ENCODE data around the gene GLUD1. TPM values are rescaled to one million over a fixed set of nuclear protein-coding genes. Genes with fewer than 3 reads are reported as not detected.
"Not testable (repeated sequence)": the region's sequence is repeated elsewhere in the genome, so short reads cannot be mapped to it uniquely, and the experiment has no call there.

Gene GLUD1
- total RNA-seq, 1 experiment from 2014 or later, result 138 TPM

DNA sequence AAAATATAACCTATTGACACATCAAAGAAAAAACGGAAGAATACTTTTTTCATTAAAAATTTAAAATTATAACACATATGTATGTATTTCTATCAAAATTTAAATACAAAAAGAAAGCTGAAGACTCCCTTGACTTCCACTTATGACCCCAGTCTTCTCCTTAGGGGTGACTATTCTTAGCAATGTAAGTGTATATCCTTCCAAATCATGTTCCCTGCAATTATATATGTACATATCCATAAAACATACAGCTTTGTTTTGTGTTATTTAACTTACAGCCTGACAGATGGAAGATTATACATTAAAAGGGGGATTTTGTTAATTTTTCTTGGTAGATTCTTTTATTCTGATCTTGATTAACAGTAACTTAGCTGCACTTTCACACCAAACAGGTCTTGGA, 9.1 kb downstream of the GLUD1 start:
- peaks cover 10% of the 10 kb centered on the region; the same call in 1 of the 2 replicates for H3K4me1 ChIP-seq (ENCODE audit: control insufficient read depth, insufficient read depth, low read length)
- intact Hi-C loops (cut with micrococcal nuclease; ENCODE audit: unreplicated experiment) (no loop called here), in situ Hi-C loops (cut with HindIII; ENCODE audit: low pct_unique_long_range_greater_than_20kb, low sequenced_read_pairs) (no loop called here)
- no peak overlapping the region for H3K27ac ChIP-seq (ENCODE audit: low read length)
- ChIA-PET POLR2A (no interaction called here), CTCF (interaction anchor here (0.7 kb wide), 1 partner anchor 127 kb away, joined by 5 read pairs; the partner anchor contains the start of gene SNCG)
- ATAC-seq (no peak), DNase-seq (ENCODE audit: low read depth, low spot score) (no peak)
- no peak for TF ChIP-seq TCF7L2 (IDR thresholded peaks at IDR 0.05; ENCODE audit: low read depth, low read length)
- no peak for TF ChIP-seq POLR2AphosphoS5 (IDR thresholded peaks at IDR 0.05; ENCODE audit: low read depth, low read length)
- no peak for TF ChIP-seq REST (IDR thresholded peaks at IDR 0.05; ENCODE audit: insufficient read depth in 1 of 2, low read depth in 2 of 2, low read length in 1 of 2)
- no peak for TF ChIP-seq SIN3A (IDR thresholded peaks at IDR 0.05; ENCODE audit: borderline replicate concordance, insufficient read depth, low read depth, low read length)
- TF ChIP-seq, protein P1, sequence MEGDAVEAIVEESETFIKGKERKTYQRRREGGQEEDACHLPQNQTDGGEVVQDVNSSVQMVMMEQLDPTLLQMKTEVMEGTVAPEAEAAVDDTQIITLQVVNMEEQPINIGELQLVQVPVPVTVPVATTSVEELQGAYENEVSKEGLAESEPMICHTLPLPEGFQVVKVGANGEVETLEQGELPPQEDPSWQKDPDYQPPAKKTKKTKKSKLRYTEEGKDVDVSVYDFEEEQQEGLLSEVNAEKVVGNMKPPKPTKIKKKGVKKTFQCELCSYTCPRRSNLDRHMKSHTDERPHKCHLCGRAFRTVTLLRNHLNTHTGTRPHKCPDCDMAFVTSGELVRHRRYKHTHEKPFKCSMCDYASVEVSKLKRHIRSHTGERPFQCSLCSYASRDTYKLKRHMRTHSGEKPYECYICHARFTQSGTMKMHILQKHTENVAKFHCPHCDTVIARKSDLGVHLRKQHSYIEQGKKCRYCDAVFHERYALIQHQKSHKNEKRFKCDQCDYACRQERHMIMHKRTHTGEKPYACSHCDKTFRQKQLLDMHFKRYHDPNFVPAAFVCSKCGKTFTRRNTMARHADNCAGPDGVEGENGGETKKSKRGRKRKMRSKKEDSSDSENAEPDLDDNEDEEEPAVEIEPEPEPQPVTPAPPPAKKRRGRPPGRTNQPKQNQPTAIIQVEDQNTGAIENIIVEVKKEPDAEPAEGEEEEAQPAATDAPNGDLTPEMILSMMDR (IDR thresholded peaks at IDR 0.05), result no peak
- no peaks in the 10 kb centered on the region for H3K27me3 ChIP-seq (ENCODE audit: control insufficient read depth, insufficient read depth, low read length)
- BruUV-seq (replicated peaks), result no TSS peak
- no peaks in the 10 kb centered on the region for H3K36me3 ChIP-seq (ENCODE audit: control insufficient read depth, insufficient read depth, low read length)
- no peak overlapping the region for H3K4me3 ChIP-seq (ENCODE audit: low read depth in 2 of 2, low read length in 2 of 2)
- no peaks in the 10 kb centered on the region for H3K9me3 ChIP-seq (ENCODE audit: control insufficient read depth, insufficient read depth, low read depth, low read length)

GRCh38 chr10:87084291-87084782, 10.3 kb downstream of the GLUD1 start:
- H3K36me3 ChIP-seq (ENCODE audit: control insufficient read depth, insufficient read depth, low read length); in situ Hi-C loops (cut with HindIII; ENCODE audit: low pct_unique_long_range_greater_than_20kb, low sequenced_read_pairs); H3K9me3 ChIP-seq (ENCODE audit: control insufficient read depth, insufficient read depth, low read depth, low read length); intact Hi-C loops (cut with micrococcal nuclease; ENCODE audit: unreplicated experiment); DNase-seq (ENCODE audit: low read depth, low spot score); CTCF ChIA-PET; H3K4me3 ChIP-seq (ENCODE audit: low read depth in 2 of 2, low read length in 2 of 2); POLR2A ChIA-PET; H3K27ac ChIP-seq (ENCODE audit: low read length); H3K27me3 ChIP-seq (ENCODE audit: control insufficient read depth, insufficient read depth, low read length); H3K4me1 ChIP-seq (ENCODE audit: control insufficient read depth, insufficient read depth, low read length); ATAC-seq; BruUV-seq (replicated peaks): not testable (repeated sequence)

DNA sequence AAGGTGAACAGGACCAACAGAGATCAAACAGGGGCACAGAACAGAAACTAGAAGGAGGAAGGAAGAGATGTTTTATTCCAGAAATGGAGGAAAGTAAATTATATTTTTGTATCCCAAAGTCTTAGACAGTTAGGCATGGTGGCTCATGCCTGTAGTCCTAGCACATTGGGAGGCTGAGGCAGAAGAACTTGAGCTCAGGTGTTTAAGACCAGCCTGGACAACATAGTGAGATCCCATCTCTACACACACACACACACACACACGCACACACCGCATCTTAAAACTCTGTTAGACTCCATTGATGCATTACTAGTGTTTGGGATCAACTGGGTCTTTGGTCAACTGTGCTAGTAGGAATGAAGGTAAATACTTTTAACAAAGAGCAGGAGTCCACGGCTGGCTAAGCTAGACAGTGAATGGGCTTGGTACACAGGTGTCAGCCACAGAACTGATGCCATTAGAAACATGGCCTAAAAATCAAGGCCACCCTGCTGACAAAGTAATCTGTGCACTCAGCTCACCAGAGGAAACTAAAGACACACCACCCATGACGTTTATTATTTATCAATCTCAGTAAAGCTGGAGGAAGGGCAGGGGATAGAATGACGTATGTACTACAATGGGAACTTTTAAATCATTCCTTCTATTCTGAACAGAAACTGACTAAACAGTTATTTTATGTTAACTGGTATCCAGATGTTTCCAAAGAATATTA, 10.9 kb downstream of the GLUD1 start:
- BruUV-seq (replicated peaks); H3K27ac ChIP-seq (ENCODE audit: low read length); POLR2A ChIA-PET; H3K27me3 ChIP-seq (ENCODE audit: control insufficient read depth, insufficient read depth, low read length); H3K4me3 ChIP-seq (ENCODE audit: low read depth in 2 of 2, low read length in 2 of 2); DNase-seq (ENCODE audit: low read depth, low spot score); ATAC-seq; H3K4me1 ChIP-seq (ENCODE audit: control insufficient read depth, insufficient read depth, low read length); H3K9me3 ChIP-seq (ENCODE audit: control insufficient read depth, insufficient read depth, low read depth, low read length); intact Hi-C loops (cut with micrococcal nuclease; ENCODE audit: unreplicated experiment); H3K36me3 ChIP-seq (ENCODE audit: control insufficient read depth, insufficient read depth, low read length); in situ Hi-C loops (cut with HindIII; ENCODE audit: low pct_unique_long_range_greater_than_20kb, low sequenced_read_pairs); CTCF ChIA-PET: not testable (repeated sequence)

DNA sequence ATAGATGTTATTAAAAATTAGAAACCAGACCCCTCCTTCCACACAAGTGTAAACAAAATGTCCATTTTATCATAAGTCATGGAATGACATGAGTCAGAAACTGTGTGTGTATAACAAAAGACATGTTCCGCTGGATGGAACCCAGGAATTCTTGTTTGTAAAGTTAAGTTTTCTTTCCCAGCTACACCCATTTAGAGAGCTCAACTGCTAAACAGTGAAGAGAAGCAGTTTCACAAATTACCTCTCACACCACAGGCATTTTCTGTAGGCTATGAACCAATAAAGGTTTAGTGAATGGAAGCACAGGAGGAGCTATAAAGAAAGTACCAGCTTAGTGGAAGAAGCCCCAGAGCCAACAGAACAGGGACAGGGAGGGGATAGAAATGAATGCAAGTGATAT, 12.4 kb downstream of the GLUD1 start:
- H3K27ac ChIP-seq (ENCODE audit: low read length); H3K4me1 ChIP-seq (ENCODE audit: control insufficient read depth, insufficient read depth, low read length); intact Hi-C loops (cut with micrococcal nuclease; ENCODE audit: unreplicated experiment); in situ Hi-C loops (cut with HindIII; ENCODE audit: low pct_unique_long_range_greater_than_20kb, low sequenced_read_pairs); POLR2A ChIA-PET; H3K27me3 ChIP-seq (ENCODE audit: control insufficient read depth, insufficient read depth, low read length); CTCF ChIA-PET; BruUV-seq (replicated peaks); DNase-seq (ENCODE audit: low read depth, low spot score); H3K36me3 ChIP-seq (ENCODE audit: control insufficient read depth, insufficient read depth, low read length); H3K4me3 ChIP-seq (ENCODE audit: low read depth in 2 of 2, low read length in 2 of 2); H3K9me3 ChIP-seq (ENCODE audit: control insufficient read depth, insufficient read depth, low read depth, low read length): not testable (repeated sequence)
- peak; percentile 50; the same call in 1 of the 2 replicates for ATAC-seq

- ATAC-seq; H3K4me1 ChIP-seq (ENCODE audit: control insufficient read depth, insufficient read depth, low read length); H3K9me3 ChIP-seq (ENCODE audit: control insufficient read depth, insufficient read depth, low read depth, low read length); CTCF ChIA-PET; DNase-seq (ENCODE audit: low read depth, low spot score); BruUV-seq (replicated peaks); H3K27ac ChIP-seq (ENCODE audit: low read length); intact Hi-C loops (cut with micrococcal nuclease; ENCODE audit: unreplicated experiment); POLR2A ChIA-PET; H3K4me3 ChIP-seq (ENCODE audit: low read depth in 2 of 2, low read length in 2 of 2); H3K36me3 ChIP-seq (ENCODE audit: control insufficient read depth, insufficient read depth, low read length); H3K27me3 ChIP-seq (ENCODE audit: control insufficient read depth, insufficient read depth, low read length); in situ Hi-C loops (cut with HindIII; ENCODE audit: low pct_unique_long_range_greater_than_20kb, low sequenced_read_pairs): not testable (repeated sequence)
These were observed 13.1 kb downstream of the GLUD1 start for GRCh38 chr10:87081574-87081973.
